ENCODE data around the gene ZYG11A. TPM values are rescaled to one million over a fixed set of nuclear protein-coding genes. Genes with fewer than 3 reads are reported as not detected.

The ZYG11A gene
- total RNA-seq, 1 experiment from 2014 or later, result 2.4 TPM

GRCh38 chr1:52900402-52900801 is 57.8 kb downstream of the ZYG11A start:
- no peaks in the 10 kb centered on the region for H3K9me3 ChIP-seq
- H3K27me3 ChIP-seq (replicated peaks; ENCODE audit: control insufficient read depth, insufficient read depth, low read length), result no peaks in the 10 kb centered on the region
- no peaks in the 10 kb centered on the region for H3K27me3 Mint-ChIP-seq (ENCODE audit: insufficient read depth, unreplicated experiment)
- peaks cover 5% of the 10 kb centered on the region for H3K4me1 ChIP-seq
- peaks cover 6% of the 10 kb centered on the region for H3K36me3 Mint-ChIP-seq (ENCODE audit: insufficient read depth, unreplicated experiment)
- H3K4me1 Mint-ChIP-seq (ENCODE audit: low read depth, unreplicated experiment), result no peaks in the 10 kb centered on the region
- no peaks in the 10 kb centered on the region for H3K36me3 ChIP-seq (ENCODE audit: control insufficient read depth, insufficient read depth, low read length)
- intact Hi-C loops (cut with micrococcal nuclease; ENCODE audit: unreplicated experiment), result no loop called here
- no peaks in the 10 kb centered on the region for H3K9me3 Mint-ChIP-seq (ENCODE audit: unreplicated experiment)
- no peak overlapping the region for H3K4me3 Mint-ChIP-seq (ENCODE audit: unreplicated experiment)
- no peak overlapping the region for H3K27ac Mint-ChIP-seq (ENCODE audit: unreplicated experiment)
- POLR2A ChIA-PET, result no interaction called here
- no peak for TF ChIP-seq CTCF (IDR thresholded peaks at IDR 0.05; ENCODE audit: insufficient read depth in 1 of 2, low read depth in 1 of 2, low read length in 1 of 2, severe bottlenecking in 1 of 2, unreplicated experiment in 1 of 2)
- CTCF ChIA-PET, result interaction anchor here (1.1 kb wide), 1 partner anchor 59 kb away, joined by 5 read pairs; no protein-coding TSS in a partner anchor
- BruUV-seq (replicated peaks), result no TSS peak
- H3K4me3 ChIP-seq (ENCODE audit: low read depth, low read length), result no peak overlapping the region
- DNase-seq, result no peak

- no peak overlapping the region for H3K4me3 Mint-ChIP-seq (ENCODE audit: unreplicated experiment)
- no peaks in the 10 kb centered on the region for H3K9me3 Mint-ChIP-seq (ENCODE audit: unreplicated experiment)
- Histone ChIP-seq H3K4me1 (peaks cover 15% of the 10 kb centered on the region), H3K27me3 (replicated peaks; ENCODE audit: control insufficient read depth, insufficient read depth, low read length) (no peaks in the 10 kb centered on the region), H3K36me3 (ENCODE audit: control insufficient read depth, insufficient read depth, low read length) (no peaks in the 10 kb centered on the region), H3K9me3 (no peaks in the 10 kb centered on the region), H3K4me3 (ENCODE audit: low read depth, low read length) (no peak overlapping the region)
- peaks cover 8% of the 10 kb centered on the region for H3K4me1 Mint-ChIP-seq (ENCODE audit: low read depth, unreplicated experiment)
- peaks cover 6% of the 10 kb centered on the region for H3K36me3 Mint-ChIP-seq (ENCODE audit: insufficient read depth, unreplicated experiment)
- POLR2A ChIA-PET, result no interaction called here
- no peaks in the 10 kb centered on the region for H3K27me3 Mint-ChIP-seq (ENCODE audit: insufficient read depth, unreplicated experiment)
- TF ChIP-seq CTCF (IDR thresholded peaks at IDR 0.05; ENCODE audit: insufficient read depth in 1 of 2, low read depth in 1 of 2, low read length in 1 of 2, severe bottlenecking in 1 of 2, unreplicated experiment in 1 of 2), result no peak
- CTCF ChIA-PET, result no interaction called here
- no peak for DNase-seq
- H3K27ac Mint-ChIP-seq (ENCODE audit: unreplicated experiment), result no peak overlapping the region
- intact Hi-C loops (cut with micrococcal nuclease; ENCODE audit: unreplicated experiment), result no loop called here
- BruUV-seq (replicated peaks), result no TSS peak
Observed at GRCh38 chr1:52901384-52901783, 58.8 kb downstream of the ZYG11A start.

- Histone ChIP-seq H3K4me1 (peaks cover 20% of the 10 kb centered on the region), H3K27me3 (replicated peaks; ENCODE audit: control insufficient read depth, insufficient read depth, low read length) (no peaks in the 10 kb centered on the region), H3K4me3 (ENCODE audit: low read depth, low read length) (no peak overlapping the region), H3K9me3 (no peaks in the 10 kb centered on the region), H3K36me3 (ENCODE audit: control insufficient read depth, insufficient read depth, low read length) (no peaks in the 10 kb centered on the region)
- no TSS peak for BruUV-seq (replicated peaks)
- DNase-seq, result no peak
- H3K4me1 Mint-ChIP-seq (ENCODE audit: low read depth, unreplicated experiment), result peaks cover 8% of the 10 kb centered on the region
- intact Hi-C loops (cut with micrococcal nuclease; ENCODE audit: unreplicated experiment), result no loop called here
- H3K4me3 Mint-ChIP-seq (ENCODE audit: unreplicated experiment), result no peak overlapping the region
- H3K9me3 Mint-ChIP-seq (ENCODE audit: unreplicated experiment), result no peaks in the 10 kb centered on the region
- TF ChIP-seq CTCF (IDR thresholded peaks at IDR 0.05; ENCODE audit: insufficient read depth in 1 of 2, low read depth in 1 of 2, low read length in 1 of 2, severe bottlenecking in 1 of 2, unreplicated experiment in 1 of 2), result no peak
- ChIA-PET POLR2A (no interaction called here), CTCF (interaction anchor here (1.3 to 1.6 kb wide), 2 partner anchors 14 to 17 kb away, joined by 3 to 15 read pairs; partner anchors contain the start of gene ECHDC2)
- H3K27ac Mint-ChIP-seq (ENCODE audit: unreplicated experiment), result no peak overlapping the region
- H3K36me3 Mint-ChIP-seq (ENCODE audit: insufficient read depth, unreplicated experiment), result no peaks in the 10 kb centered on the region
- no peaks in the 10 kb centered on the region for H3K27me3 Mint-ChIP-seq (ENCODE audit: insufficient read depth, unreplicated experiment)
Observed at GRCh38 chr1:52904208-52904926, 61.8 kb downstream of the ZYG11A start.

All from Caco-2 (cell line).